MCF 10A (cell line): ENCODE measurements around the gene USH1C. TPM values are rescaled to one million over a fixed set of nuclear protein-coding genes. Genes with fewer than 3 reads are reported as not detected.

Experiments
- BruUV-seq: library from RNA; stranded (reverse); fragments of 400-500 nt; replicated peaks from 2 replicates; lab custom pipeline; 2021; lab: Mats Ljungman, UMichigan
- CTCF ChIA-PET: fragments of 300-600 bp; sonication (Branson Sonifier 250); formaldehyde crosslinking; extraction: SDS; loops from one replicate; lab custom pipeline; 2021; ENCODE audit warnings: antibody characterized with exemption, inconsistent platforms; lab: Yijun Ruan, JAX
- POLR2A ChIA-PET: fragments of 300-600, 350-650 bp; sonication (Branson Sonifier 250); formaldehyde crosslinking; extraction: SDS; loops from one replicate; lab custom pipeline; 2020; ENCODE audit warnings: antibody characterized with exemption, inconsistent platforms; lab: Yijun Ruan, JAX
- DNase-seq: peaks from one replicate; pipeline ENCODE4 v3.0.0-alpha.2; 2018; ENCODE audit not compliant: unreplicated experiment
- H3K27ac Mint-ChIP-seq: one replicate; pipeline ENCODE4 v1.8.0; 2022; ENCODE audit warnings: mild to moderate bottlenecking, low read depth, mixed read lengths; ENCODE audit not compliant: unreplicated experiment
- H3K27me3 Mint-ChIP-seq: one replicate; pipeline ENCODE4 v1.8.0; 2022; ENCODE audit warnings: mixed read lengths; ENCODE audit not compliant: insufficient read depth, unreplicated experiment
- H3K36me3 Mint-ChIP-seq: one replicate; pipeline ENCODE4 v1.8.0; 2022; ENCODE audit warnings: mild to moderate bottlenecking, moderate library complexity, mixed read lengths; ENCODE audit not compliant: insufficient read depth, unreplicated experiment
- H3K4me1 Mint-ChIP-seq: one replicate; pipeline ENCODE4 v1.8.0; 2022; ENCODE audit warnings: mixed read lengths; ENCODE audit not compliant: insufficient read depth, unreplicated experiment
- H3K4me3 Mint-ChIP-seq: one replicate; pipeline ENCODE4 v1.8.0; 2022; ENCODE audit warnings: mild to moderate bottlenecking, moderate library complexity, mixed read lengths; ENCODE audit not compliant: unreplicated experiment
- H3K9me3 Mint-ChIP-seq: one replicate; pipeline ENCODE4 v1.8.0; 2022; ENCODE audit warnings: mixed read lengths; ENCODE audit not compliant: unreplicated experiment
- intact Hi-C: fragments of 100-400 bp; cut with micrococcal nuclease; formaldehyde crosslinking; loops from 2 replicates; pipeline ENCODE4 v1.14.1; 2022
- total RNA-seq: library from RNA; stranded (reverse); gene quantifications from 2 replicates; pipeline ENCODE4 v1.2.3, GENCODE V29; 2022
- TF ChIP-seq, protein P1 (sequence below): fragments of 200-600 bp; IDR thresholded peaks from one replicate; pipeline ENCODE4 v1.8.0; 2022; ENCODE audit warnings: antibody characterized with exemption, mild to moderate bottlenecking; ENCODE audit not compliant: unreplicated experiment

Gene USH1C
- total RNA-seq, 1 experiment from 2014 or later = not detected

- CTCF ChIA-PET = interaction anchor here (0.7 kb wide), 1 partner anchor 18 kb away, joined by 3 read pairs; no protein-coding TSS in a partner anchor
These were observed 24.7 kb upstream of the USH1C start for GRCh38 chr11:17568944-17569343.

DNA sequence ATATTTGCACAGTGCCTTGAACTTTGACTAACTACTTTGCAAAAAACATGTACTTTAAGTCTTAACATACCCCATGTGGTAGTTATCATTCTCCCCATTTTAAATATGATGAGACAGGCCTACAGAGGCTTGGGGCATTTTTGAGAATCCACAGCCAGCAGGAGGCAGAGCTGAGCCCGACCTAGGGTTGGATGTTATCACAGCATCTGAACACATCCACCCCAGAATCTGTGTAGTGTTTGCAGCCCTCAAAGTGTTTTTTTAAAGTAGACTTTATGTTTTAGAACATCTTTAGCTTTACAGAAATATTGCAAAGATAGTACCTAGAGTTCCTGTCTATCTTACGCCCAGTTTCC lies 20.4 kb upstream of the USH1C start:
- Mint-ChIP-seq H3K4me3 (no peak overlapping the region), H3K4me1 (no peaks in the 10 kb centered on the region), H3K9me3 (no peaks in the 10 kb centered on the region), H3K27ac (no peak overlapping the region), H3K27me3 (peaks cover 27% of the 10 kb centered on the region), H3K36me3 (peaks cover 5% of the 10 kb centered on the region)
- DNase-seq = no peak
- CTCF ChIA-PET = interaction anchor here (0.6 to 1.1 kb wide), 2 partner anchors 11 to 23 kb away, joined by 3 read pairs; no protein-coding TSS in a partner anchor
- TF ChIP-seq, protein P1, sequence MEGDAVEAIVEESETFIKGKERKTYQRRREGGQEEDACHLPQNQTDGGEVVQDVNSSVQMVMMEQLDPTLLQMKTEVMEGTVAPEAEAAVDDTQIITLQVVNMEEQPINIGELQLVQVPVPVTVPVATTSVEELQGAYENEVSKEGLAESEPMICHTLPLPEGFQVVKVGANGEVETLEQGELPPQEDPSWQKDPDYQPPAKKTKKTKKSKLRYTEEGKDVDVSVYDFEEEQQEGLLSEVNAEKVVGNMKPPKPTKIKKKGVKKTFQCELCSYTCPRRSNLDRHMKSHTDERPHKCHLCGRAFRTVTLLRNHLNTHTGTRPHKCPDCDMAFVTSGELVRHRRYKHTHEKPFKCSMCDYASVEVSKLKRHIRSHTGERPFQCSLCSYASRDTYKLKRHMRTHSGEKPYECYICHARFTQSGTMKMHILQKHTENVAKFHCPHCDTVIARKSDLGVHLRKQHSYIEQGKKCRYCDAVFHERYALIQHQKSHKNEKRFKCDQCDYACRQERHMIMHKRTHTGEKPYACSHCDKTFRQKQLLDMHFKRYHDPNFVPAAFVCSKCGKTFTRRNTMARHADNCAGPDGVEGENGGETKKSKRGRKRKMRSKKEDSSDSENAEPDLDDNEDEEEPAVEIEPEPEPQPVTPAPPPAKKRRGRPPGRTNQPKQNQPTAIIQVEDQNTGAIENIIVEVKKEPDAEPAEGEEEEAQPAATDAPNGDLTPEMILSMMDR = no peak
- POLR2A ChIA-PET = interaction anchor here (0.6 to 1.1 kb wide), 2 partner anchors 11 to 1020 kb away, joined by 3 read pairs; no protein-coding TSS in a partner anchor
- intact Hi-C loops = no loop called here
- BruUV-seq = no TSS peak

More at GRCh38 chr11:17568944-17569343, 24.7 kb upstream of the USH1C start:
- intact Hi-C loops = no loop called here
- DNase-seq = no peak
- TF ChIP-seq, protein P1 = no peak
- Mint-ChIP-seq H3K4me1 (no peaks in the 10 kb centered on the region), H3K36me3 (peaks cover 5% of the 10 kb centered on the region), H3K27ac (no peak overlapping the region), H3K27me3 (peaks cover 46% of the 10 kb centered on the region), H3K4me3 (no peak overlapping the region), H3K9me3 (no peaks in the 10 kb centered on the region)
- no TSS peak for BruUV-seq
- POLR2A ChIA-PET = no interaction called here

DNA sequence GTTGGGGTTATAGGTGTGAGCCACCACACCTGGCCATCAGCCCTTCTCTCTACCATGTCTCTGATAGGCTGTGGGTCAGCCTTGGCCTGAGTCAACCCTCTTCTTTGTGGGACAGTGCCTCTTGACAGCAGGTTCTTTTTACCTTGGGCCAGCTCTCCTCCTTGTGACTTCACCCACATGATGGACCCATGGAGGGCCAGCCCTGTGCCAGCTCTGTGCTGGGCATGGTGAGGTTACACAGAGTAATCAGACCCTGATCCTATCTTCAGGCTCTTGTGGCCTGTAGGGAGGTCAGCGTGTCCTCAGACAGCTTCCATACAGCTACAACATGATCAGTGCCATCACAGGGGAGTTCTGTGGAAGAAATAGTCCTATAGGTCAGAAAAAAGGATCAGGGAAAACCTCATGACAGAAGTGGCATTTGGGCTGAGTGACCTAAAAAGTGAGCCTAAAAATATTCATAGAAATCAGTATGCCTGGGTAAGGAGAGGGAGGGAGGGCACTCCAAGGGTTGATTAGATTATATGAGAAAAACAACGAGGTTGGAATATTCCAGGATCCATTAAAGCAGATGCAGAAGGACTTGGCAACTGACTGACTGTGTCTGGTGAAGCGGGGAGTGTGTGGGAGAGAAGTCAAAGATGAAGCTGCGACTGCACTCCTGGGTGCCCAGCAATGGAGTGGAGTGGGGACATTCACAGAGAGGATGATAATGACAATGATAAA lies 19.9 kb upstream of the USH1C start:
- Mint-ChIP-seq H3K27me3 (peaks cover 29% of the 10 kb centered on the region), H3K4me1 (no peaks in the 10 kb centered on the region), H3K27ac (no peak overlapping the region), H3K4me3 (no peak overlapping the region), H3K9me3 (no peaks in the 10 kb centered on the region), H3K36me3 (peaks cover 5% of the 10 kb centered on the region)
- ChIA-PET POLR2A (no interaction called here), CTCF (interaction anchor here (0.6 to 1.1 kb wide), 3 partner anchors 10 to 36 kb away, joined by 3 read pairs; no protein-coding TSS in a partner anchor)
- no peak for DNase-seq
- TF ChIP-seq, protein P1 = no peak
- BruUV-seq = no TSS peak
- intact Hi-C loops = no loop called here

DNA sequence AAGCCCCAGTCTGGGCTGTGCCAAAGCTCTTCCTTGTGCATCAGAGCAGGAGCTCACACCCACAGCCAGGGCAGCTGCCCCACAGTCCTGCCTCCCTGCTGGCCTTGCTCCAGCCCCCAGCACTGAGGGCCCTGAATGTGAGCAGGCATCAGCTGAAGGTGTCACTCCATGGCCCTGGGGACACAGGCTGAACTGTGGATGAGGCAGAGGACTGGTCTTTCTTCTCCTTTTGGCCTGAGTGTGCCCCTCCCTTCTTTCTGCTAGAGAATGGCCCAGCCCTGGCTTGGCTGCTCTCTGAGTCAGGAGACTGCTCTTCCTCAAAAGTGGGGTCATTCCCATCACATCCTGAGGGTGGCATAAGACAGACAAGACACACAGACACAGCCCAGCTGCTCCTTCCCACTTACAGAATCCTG lies 19.0 kb upstream of the USH1C start:
- peak; percentile 24 for DNase-seq
- peaks cover 29% of the 10 kb centered on the region for H3K27me3 Mint-ChIP-seq
- no peak overlapping the region for H3K27ac Mint-ChIP-seq
- H3K4me1 Mint-ChIP-seq = no peaks in the 10 kb centered on the region
- no peak overlapping the region for H3K4me3 Mint-ChIP-seq
- no TSS peak for BruUV-seq
- CTCF ChIA-PET = interaction anchor here (0.6 kb wide), 2 partner anchors 35 to 209 kb away, joined by 3 read pairs; no protein-coding TSS in a partner anchor
- POLR2A ChIA-PET = interaction anchor here (0.9 kb wide), 1 partner anchor 9 kb away, joined by 3 read pairs; no protein-coding TSS in a partner anchor
- intact Hi-C loops = no loop called here
- peaks cover 5% of the 10 kb centered on the region for H3K36me3 Mint-ChIP-seq
- no peaks in the 10 kb centered on the region for H3K9me3 Mint-ChIP-seq
- TF ChIP-seq, protein P1 = no peak
